K562 (cell line): ENCODE data around the gene TRIM26.

ENCODE experiments used
- BHLHE40 ChIP-seq: IDR thresholded peaks from 2 replicates; pipeline ENCODE4 v1.6.1; 2011; ENCODE audit warnings: low read length, improper control_type of control experiment
- ESRRA ChIP-seq: fragments of 450-650 bp; IDR thresholded peaks from 2 replicates; pipeline ENCODE4 v1.6.1; 2014; ENCODE audit warnings: low read depth, mild to moderate bottlenecking, moderate library complexity, borderline replicate concordance
- GMEB1 ChIP-seq: fragments of 250-450 bp; sonication (Bioruptor Pico); IDR thresholded peaks from 2 replicates; pipeline ENCODE4 v1.4.0; 2020; ENCODE audit warnings: mild to moderate bottlenecking
- JUN ChIP-seq, 2 experiments: sonication (generic) in 1 of 2; formaldehyde crosslinking in 1 of 2; IDR thresholded peaks; 2 replicates each; pipeline versions ENCODE4 v1.6.1 to v1.8.0; 2012 to 2022; ENCODE audit warnings: borderline replicate concordance in 2 of 2, mild to moderate bottlenecking in 2 of 2, improper control_type of control experiment in 1 of 2, low read depth in 1 of 2, low read length in 1 of 2, missing genetic modification reagents in 1 of 2
- JUNB ChIP-seq: fragments of 450-650 bp; formaldehyde crosslinking; conservative IDR thresholded peaks from 2 replicates; pipeline ENCODE4 v1.4.0; 2020; ENCODE audit warnings: mild to moderate bottlenecking
- KLF13 ChIP-seq: fragments of 450-650 bp; IDR thresholded peaks from 2 replicates; pipeline ENCODE4 v1.6.1; 2016; ENCODE audit warnings: missing genetic modification characterization, low read depth, mild to moderate bottlenecking, missing compliant biosample characterization, moderate library complexity, borderline replicate concordance
- POLR3A ChIP-seq: IDR thresholded peaks from 2 replicates; pipeline ENCODE4 v1.6.1; 2011; ENCODE audit warnings: borderline replicate concordance, mild to moderate bottlenecking, moderate library complexity; ENCODE audit not compliant: insufficient read length, insufficient read depth; ENCODE audit errors: extremely low read depth
- USF1 ChIP-seq: sonication (generic); formaldehyde crosslinking; IDR thresholded peaks from 2 replicates; pipeline ENCODE4 v1.9.0; 2022; ENCODE audit warnings: mild to moderate bottlenecking, missing genetic modification reagents
- ZKSCAN8 ChIP-seq: fragments of 200-800 bp; sonication (Bioruptor generic); IDR thresholded peaks from 2 replicates; pipeline ENCODE4 v1.6.1; 2016; ENCODE audit warnings: missing genetic modification characterization, missing compliant biosample characterization
- ZNF253 ChIP-seq: fragments of 250-450 bp; sonication (Bioruptor Pico); conservative IDR thresholded peaks from 2 replicates; pipeline ENCODE4 v1.6.1; 2021; ENCODE audit warnings: mild to moderate bottlenecking
- ZNF274 ChIP-seq: IDR thresholded peaks from 2 replicates; pipeline ENCODE4 v1.6.1; 2011; ENCODE audit warnings: low read depth, mild to moderate bottlenecking, low read length, moderate library complexity, borderline replicate concordance
- TF ChIP-seq, protein P1 (sequence below), 2 experiments: IDR thresholded peaks in 1 of 2; conservative IDR thresholded peaks in 1 of 2; 2 replicates each; pipeline ENCODE4 v1.6.1; 2016; ENCODE audit warnings: low read depth in 2 of 2, mild to moderate bottlenecking in 1 of 2, missing compliant biosample characterization in 1 of 2, missing genetic modification characterization in 1 of 2, moderate library complexity in 1 of 2
- TF ChIP-seq, protein P2 (sequence below), 3 experiments: IDR thresholded peaks in 2 of 3; conservative IDR thresholded peaks in 1 of 3; 2 replicates each; pipeline ENCODE4 v1.5.1; 2011 to 2012; ENCODE audit warnings: low read length in 3 of 3, mild to moderate bottlenecking in 3 of 3, control low read depth in 2 of 3, improper control_type of control experiment in 1 of 3, inconsistent platforms in 1 of 3, low read depth in 1 of 3, mixed read lengths in 1 of 3, moderate library complexity in 1 of 3; ENCODE audit not compliant: insufficient read depth in 2 of 3

DNA sequence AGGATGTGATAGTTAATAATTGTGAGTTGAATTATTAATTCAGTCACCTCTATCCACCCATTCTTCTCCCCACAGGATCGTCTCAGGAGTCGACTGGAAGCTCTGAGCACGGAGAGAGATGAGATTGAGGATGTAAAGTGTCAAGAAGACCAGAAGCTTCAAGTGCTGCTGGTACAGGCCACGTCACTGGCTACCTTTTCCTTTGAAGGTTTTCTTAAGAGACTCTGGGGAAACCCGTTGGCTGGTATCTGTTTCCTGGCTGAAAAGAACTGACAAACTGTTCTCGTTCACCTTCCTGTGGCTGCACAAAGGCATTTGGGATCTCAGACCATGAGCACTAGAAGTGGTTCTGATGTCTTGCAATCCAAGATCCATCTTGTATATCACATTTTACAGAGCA, 46.1 kb downstream of the TRIM26 start:
- TF ChIP-seq ESRRA (no peak), GMEB1 (CRISPR knock-in tag) (no peak), USF1 (CRISPR knock-in tag) (no peak), ZKSCAN8 (CRISPR knock-in tag) (no peak), JUN (IDR thresholded peaks at IDR 0.05; ENCODE audit: borderline replicate concordance, low read depth, low read length) (no peak), JUN (CRISPR knock-in tag; IDR thresholded peaks at IDR 0.05; ENCODE audit: borderline replicate concordance) (no peak), KLF13 (tag) (no peak), POLR3A (no peak), BHLHE40 (no peak), ZNF274 (no peak), JUNB (CRISPR knock-in tag) (no peak), ZNF253 (CRISPR knock-in tag) (no peak)
- TF ChIP-seq, protein P1, sequence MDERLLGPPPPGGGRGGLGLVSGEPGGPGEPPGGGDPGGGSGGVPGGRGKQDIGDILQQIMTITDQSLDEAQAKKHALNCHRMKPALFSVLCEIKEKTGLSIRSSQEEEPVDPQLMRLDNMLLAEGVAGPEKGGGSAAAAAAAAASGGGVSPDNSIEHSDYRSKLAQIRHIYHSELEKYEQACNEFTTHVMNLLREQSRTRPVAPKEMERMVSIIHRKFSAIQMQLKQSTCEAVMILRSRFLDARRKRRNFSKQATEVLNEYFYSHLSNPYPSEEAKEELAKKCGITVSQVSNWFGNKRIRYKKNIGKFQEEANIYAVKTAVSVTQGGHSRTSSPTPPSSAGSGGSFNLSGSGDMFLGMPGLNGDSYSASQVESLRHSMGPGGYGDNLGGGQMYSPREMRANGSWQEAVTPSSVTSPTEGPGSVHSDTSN (CRISPR knock-in tag; IDR thresholded peaks at IDR 0.05; ENCODE audit: low read depth) = no peak
- TF ChIP-seq, protein P1 (tag; conservative IDR thresholded peaks at IDR 0.05; ENCODE audit: low read depth) = no peak
- TF ChIP-seq, protein P2, sequence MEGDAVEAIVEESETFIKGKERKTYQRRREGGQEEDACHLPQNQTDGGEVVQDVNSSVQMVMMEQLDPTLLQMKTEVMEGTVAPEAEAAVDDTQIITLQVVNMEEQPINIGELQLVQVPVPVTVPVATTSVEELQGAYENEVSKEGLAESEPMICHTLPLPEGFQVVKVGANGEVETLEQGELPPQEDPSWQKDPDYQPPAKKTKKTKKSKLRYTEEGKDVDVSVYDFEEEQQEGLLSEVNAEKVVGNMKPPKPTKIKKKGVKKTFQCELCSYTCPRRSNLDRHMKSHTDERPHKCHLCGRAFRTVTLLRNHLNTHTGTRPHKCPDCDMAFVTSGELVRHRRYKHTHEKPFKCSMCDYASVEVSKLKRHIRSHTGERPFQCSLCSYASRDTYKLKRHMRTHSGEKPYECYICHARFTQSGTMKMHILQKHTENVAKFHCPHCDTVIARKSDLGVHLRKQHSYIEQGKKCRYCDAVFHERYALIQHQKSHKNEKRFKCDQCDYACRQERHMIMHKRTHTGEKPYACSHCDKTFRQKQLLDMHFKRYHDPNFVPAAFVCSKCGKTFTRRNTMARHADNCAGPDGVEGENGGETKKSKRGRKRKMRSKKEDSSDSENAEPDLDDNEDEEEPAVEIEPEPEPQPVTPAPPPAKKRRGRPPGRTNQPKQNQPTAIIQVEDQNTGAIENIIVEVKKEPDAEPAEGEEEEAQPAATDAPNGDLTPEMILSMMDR (IDR thresholded peaks at IDR 0.05 in 2 of 3, conservative IDR thresholded peaks at IDR 0.05 in 1 of 3; ENCODE audit: insufficient read depth in 2 of 3, low read depth in 1 of 3, low read length in 3 of 3) = no peak
